OCI-LY7 (cell line): ENCODE data around the gene AKR1A1.

Experiments
- EZH2phosphoT487 ChIP-seq: fragments of 200-600 bp; sonication (generic); IDR thresholded peaks from 2 replicates; pipeline ENCODE4 v1.6.1; 2018; ENCODE audit warnings: low read depth, borderline replicate concordance, mild to moderate bottlenecking, mixed run types, antibody characterized with exemption, low read length, moderate library complexity, mixed read lengths
- TF ChIP-seq, protein P1 (sequence below): fragments of 200-600 bp; sonication (generic); conservative IDR thresholded peaks from 2 replicates; pipeline ENCODE4 v1.5.1; 2014; ENCODE audit warnings: mild to moderate bottlenecking, antibody characterized with exemption, low read length, moderate library complexity, mixed read lengths

DNA sequence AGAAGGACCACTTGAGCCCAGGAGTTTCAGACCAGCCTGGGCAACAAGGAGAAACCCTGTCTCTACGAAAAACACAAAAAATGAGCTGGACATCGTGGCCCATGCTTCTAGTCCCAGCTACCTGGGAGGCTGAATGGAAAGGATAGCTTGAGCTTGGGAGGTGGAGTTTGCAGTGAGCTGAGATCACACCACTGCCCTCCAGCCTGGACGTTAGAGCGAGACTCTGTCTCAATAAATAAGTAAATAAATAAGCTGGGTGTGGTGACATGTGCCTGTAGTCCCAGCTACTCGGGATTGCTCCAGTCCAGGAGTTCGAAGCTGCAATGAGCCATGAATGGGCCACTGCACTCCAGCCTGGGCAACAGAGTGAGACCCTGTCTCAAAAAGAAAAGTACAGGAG lies 3.6 kb downstream of the AKR1A1 start:
- TF ChIP-seq, protein P1, sequence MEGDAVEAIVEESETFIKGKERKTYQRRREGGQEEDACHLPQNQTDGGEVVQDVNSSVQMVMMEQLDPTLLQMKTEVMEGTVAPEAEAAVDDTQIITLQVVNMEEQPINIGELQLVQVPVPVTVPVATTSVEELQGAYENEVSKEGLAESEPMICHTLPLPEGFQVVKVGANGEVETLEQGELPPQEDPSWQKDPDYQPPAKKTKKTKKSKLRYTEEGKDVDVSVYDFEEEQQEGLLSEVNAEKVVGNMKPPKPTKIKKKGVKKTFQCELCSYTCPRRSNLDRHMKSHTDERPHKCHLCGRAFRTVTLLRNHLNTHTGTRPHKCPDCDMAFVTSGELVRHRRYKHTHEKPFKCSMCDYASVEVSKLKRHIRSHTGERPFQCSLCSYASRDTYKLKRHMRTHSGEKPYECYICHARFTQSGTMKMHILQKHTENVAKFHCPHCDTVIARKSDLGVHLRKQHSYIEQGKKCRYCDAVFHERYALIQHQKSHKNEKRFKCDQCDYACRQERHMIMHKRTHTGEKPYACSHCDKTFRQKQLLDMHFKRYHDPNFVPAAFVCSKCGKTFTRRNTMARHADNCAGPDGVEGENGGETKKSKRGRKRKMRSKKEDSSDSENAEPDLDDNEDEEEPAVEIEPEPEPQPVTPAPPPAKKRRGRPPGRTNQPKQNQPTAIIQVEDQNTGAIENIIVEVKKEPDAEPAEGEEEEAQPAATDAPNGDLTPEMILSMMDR: no peak
- no peak for TF ChIP-seq EZH2phosphoT487
